CD4-positive, alpha-beta T cell treated with Interleukin-6 at 100 ng/mL for 8 hours (primary cell): ENCODE results near the gene SUPT5H.

Experiments
- DNase-seq: peaks from one replicate; pipeline ENCODE4 v3.0.0-alpha.2; 2020; ENCODE audit warnings: mixed read lengths, low spot score

Gene SUPT5H

GRCh38 chr19:39520541-39521484, 75.4 kb downstream of the SUPT5H start:
- no peak for DNase-seq

- no peak for DNase-seq
Observed at GRCh38 chr19:39524495-39524894, 79.1 kb downstream of the SUPT5H start.

GRCh38 chr19:39525205-39525604, 79.8 kb downstream of the SUPT5H start:
- DNase-seq = no peak
